Subcutaneous adipose tissue (tissue), 4 donors: Measurements from ENCODE around the gene FYCO1. TPM values are rescaled to one million over a fixed set of nuclear protein-coding genes. Genes with fewer than 3 reads are reported as not detected.

Source experiments
- total RNA-seq, 4 donors: library from RNA; depleted of rRNA; stranded (reverse); fragments of >200 nt; gene quantifications; one replicate each; pipeline ENCODE4 v1.1.0, GENCODE V29; 2016
- TF ChIP-seq, protein P1 (sequence below): fragments of 450-650 bp; IDR thresholded peaks from one replicate; pipeline ENCODE4 v1.5.1; 2016; ENCODE audit warnings: low read depth, mild to moderate bottlenecking, control low read depth, antibody characterized with exemption, moderate library complexity

Gene FYCO1
- total RNA-seq, 4 donors from 2014 or later: 36.7 to 46.7 (median 43.6) TPM

- TF ChIP-seq, protein P1, sequence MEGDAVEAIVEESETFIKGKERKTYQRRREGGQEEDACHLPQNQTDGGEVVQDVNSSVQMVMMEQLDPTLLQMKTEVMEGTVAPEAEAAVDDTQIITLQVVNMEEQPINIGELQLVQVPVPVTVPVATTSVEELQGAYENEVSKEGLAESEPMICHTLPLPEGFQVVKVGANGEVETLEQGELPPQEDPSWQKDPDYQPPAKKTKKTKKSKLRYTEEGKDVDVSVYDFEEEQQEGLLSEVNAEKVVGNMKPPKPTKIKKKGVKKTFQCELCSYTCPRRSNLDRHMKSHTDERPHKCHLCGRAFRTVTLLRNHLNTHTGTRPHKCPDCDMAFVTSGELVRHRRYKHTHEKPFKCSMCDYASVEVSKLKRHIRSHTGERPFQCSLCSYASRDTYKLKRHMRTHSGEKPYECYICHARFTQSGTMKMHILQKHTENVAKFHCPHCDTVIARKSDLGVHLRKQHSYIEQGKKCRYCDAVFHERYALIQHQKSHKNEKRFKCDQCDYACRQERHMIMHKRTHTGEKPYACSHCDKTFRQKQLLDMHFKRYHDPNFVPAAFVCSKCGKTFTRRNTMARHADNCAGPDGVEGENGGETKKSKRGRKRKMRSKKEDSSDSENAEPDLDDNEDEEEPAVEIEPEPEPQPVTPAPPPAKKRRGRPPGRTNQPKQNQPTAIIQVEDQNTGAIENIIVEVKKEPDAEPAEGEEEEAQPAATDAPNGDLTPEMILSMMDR: no peak
These were observed 84.7 kb downstream of the FYCO1 start for GRCh38 chr3:45910892-45911291.

DNA sequence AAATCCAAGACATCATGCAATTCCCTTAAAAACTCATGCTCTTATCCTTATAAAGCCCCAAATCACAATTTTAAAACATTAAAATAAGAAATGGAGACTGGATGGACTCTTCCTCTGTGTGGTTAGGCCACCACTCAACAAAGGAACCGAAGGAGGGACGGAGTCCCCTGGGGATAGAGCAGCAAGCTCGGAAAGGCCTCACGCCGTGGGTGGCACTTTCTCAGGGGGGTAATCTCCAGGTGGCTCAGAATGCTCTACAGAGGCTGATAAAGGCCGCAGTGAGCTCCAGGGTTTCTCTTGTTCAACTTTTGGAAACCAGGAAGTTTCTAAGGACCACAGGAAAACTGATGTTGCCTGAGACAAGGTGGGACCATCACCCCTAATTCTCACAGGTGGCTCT is 86.1 kb downstream of the FYCO1 start:
- TF ChIP-seq, protein P1: no peak

DNA sequence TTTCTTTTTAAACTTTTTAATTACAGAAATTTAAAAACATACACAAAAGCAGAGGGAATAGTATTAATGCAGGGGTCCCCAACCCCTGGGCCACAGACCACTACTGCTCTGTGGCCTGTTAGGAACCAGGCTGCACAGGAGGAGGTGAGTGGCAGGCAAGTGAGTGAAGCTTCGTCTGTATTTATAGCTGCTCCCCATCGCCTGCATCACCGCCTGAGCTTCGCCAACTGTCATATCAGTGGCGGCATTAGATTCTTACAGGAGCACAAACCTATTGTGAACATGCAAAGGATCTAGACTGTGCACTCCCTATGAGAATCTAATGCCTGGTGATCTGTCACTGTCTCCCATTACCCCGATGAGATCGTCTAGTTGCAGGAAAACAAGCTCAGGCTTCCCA is 86.9 kb downstream of the FYCO1 start:
- TF ChIP-seq, protein P1: no peak

GRCh38 chr3:45907769-45908705 is 87.6 kb downstream of the FYCO1 start:
- TF ChIP-seq, protein P1: no peak

- TF ChIP-seq, protein P1: no peak
These were observed 88.8 kb downstream of the FYCO1 start for GRCh38 chr3:45906681-45907407.

DNA sequence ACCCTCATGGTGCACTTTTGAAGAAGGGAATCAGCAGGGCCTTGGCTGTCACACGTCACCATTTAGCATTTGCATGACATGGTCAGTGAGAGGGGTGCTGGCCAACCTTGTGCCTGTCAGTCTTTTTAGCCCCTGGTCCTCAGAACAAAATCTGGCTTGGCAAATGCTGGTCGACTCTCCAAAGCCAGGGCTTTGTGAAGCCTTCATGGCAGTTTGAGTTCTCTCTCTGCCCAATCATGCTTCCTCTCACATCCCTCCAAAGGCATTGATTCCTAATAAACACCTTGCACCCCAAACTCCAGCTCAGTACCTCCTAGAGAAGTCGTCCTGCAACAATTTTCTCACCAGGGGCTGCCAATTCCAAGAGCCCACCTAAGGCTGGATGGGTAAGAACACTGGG is 89.9 kb downstream of the FYCO1 start:
- TF ChIP-seq, protein P1: no peak

DNA sequence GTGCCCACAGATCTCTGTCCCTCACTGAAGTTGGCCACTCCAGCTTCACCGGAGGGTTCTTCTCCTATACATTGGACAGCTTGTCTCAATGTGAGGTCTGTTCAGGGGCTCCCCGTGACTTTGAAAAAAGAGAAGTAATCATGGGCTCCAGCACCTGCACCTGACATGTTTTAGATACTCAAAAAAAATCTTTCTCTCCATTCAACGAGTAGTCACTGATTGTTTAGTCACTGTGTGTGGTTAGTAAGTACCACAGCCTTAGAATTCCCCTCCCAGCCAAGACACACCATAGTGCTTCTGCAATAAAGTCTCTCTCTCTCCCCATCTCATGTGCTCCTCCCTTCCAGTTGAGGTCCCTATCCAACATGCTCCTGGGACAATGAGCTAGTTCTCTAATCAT is 90.7 kb downstream of the FYCO1 start:
- TF ChIP-seq, protein P1: no peak
